Muscle of arm (tissue), 14 donors: ENCODE data around the gene PYHIN1. TPM values are rescaled to one million over a fixed set of nuclear protein-coding genes. Genes with fewer than 3 reads are reported as not detected.
A peak's percentile ranks its signal among the peaks of the same experiment; 100 is the strongest.

Experiments
- DNase-seq: peaks from one replicate; pipeline ENCODE4 v3.0.0-alpha.2; 2013
- long read RNA-seq, 11 donors: transcript quantifications; one replicate each; lab custom pipeline, GENCODE V29; 2026
- polyA plus RNA-seq, 12 donors: library from polyadenylated mRNA; unstranded; fragments of 120-200 nt; gene quantifications; one replicate each; pipeline ENCODE4 v1.2.1, GENCODE V29; 2013; ENCODE audit not compliant: insufficient read length in 12 of 12

PYHIN1 gene
- polyA plus RNA-seq, result 1 to 10 TPM in 1 of 12 donors, under 1 TPM in 8, not detected in 3; 0.16 to 1.5 (median 0.30) TPM
- long read RNA-seq, donor 1, result 0 reads
- long read RNA-seq, donor 2, result 0 reads
- long read RNA-seq, donor 3, result 0 reads
- long read RNA-seq, donor 4, result 0 reads
- long read RNA-seq, donor 5, result 0 reads
- long read RNA-seq, donor 6, result 0 reads
- long read RNA-seq, donor 7, result 0 reads
- long read RNA-seq, donor 8, result 0 reads
- long read RNA-seq, donor 9, result 0 reads
- long read RNA-seq, donor 10, result 0 reads
- long read RNA-seq, donor 11, result 0 reads

DNA sequence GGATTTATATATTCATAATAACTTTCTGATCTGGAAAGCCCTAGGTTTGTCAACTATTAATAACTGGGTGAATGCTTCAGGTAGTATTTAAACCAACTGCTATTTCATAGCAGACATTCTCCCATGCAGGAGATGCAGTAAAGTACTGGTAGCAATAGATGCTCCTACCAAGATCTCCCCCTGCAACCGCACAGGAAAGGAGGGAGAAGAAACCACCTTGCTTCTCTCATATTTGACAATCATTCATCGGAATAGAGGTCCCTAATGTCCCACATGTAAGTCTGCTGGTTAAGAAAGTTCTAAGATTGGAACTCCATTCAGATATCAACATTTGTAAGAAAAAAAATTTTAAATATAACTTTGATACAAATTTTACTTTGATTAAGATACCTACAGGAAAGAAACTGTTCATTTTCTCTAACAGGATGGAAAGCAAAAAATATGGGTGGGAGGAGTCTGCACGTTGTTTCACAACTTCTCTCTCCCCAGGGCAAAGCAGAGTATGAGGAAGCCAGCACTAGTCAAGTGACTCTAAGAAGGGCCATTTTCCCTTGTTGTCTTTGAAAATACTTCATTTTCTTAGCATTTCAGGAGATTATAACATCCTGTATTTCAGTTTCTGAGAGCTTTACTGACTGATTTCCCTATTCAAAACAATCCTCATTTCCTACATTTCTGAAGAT is at the start of gene PYHIN1:
Gene PYHIN1, plus strand, starts transcription at position 498 of the 683 bp plus-strand sequence. CDS start 5,359 bp downstream, outside the sequence.
- DNase-seq, result no peak

DNA sequence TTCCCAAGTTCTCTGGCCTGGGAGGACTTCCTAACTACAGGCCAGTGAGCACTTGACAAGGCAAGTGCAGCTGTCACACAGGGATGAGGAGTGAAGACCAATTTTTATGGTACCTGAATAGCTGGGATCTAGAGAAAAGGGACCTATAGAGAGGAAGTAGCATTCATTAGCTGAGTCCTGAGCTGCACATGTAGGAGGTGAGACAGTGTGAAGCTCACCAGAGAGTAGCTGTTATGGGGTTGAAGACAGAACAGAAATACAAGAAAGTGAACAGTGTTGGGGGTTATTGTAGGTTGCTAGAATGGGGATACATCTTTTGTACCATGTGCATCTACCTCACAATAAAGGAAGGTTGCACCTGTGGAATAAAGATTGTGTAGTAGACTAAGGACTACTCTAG is 37.7 kb upstream of the PYHIN1 start:
- DNase-seq, result no peak

DNA sequence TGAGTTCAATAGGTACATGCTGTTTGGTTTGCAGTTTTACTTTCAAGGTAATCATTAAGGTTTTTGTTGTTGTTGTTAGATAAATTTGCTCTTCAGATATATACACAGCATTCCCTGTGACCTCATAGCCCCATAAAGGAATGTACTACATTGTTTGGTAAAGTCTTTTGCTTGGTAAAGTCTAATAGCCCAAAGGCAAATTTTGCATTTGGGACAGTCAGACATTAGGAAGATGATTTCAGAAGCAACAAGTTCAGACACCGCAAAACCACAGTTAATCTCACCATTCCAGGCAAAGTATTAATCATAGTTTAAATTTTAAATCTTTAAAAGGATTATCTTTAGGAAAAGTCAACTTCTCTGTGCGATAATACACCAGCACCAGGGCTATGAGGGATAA is 32.6 kb upstream of the PYHIN1 start:
- DNase-seq, result no peak

DNA sequence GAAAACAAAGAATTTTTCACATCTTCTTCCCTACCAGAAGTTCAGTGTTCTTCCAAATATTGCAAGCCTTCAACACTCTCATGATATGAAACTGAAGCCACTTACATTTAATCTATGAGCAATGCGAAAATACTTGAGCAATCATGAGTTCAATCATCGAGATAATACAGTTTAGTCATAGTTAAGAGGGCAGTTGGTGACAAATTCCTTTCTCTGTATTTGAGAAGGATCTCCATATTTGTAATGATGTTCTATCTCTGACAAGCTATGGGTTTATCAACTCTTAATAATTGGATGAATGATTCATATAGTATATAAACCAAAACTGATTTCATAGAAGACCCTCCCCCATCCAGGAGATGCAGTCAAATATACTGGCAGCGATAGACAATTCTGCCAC is 29.7 kb upstream of the PYHIN1 start:
- no peak for DNase-seq

DNA sequence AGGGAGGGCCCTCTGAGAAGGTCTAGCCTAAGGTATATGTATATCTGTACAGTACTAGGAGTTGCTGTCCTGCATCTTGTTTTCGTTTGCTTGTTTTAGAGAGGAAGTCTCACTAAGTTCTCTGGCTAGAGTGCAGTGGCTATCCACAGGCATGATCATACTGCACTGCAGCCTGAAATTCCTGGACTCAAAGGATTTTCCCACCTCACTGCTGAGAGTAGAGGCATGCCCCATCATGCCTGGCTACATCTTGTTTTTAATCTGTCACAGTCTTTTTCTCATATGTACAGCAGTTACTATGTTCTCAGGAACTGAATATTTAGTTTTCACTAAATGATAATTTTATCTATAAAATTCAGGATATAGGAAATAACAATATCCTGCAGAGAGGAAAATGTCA is 15.3 kb upstream of the PYHIN1 start:
- no peak for DNase-seq

DNA sequence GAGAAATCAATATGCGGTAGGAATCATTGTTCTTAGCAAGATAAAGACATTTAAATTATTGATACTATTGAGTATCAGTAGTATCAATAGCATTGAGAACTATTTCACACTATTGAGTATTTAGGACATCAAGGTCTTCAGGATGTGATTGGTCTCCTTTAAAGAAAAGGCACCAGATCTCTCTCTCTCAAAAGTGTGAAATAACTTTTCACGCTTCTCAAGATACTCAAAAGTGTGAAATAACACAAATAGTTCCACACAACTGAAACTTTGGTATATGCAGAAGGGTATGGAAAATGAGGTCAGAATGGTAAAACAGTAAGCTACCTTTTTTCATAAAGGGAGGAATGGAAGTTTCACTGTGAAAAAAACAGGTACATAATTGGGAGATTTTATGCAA is 6.7 kb upstream of the PYHIN1 start:
- DNase-seq, result no peak

DNA sequence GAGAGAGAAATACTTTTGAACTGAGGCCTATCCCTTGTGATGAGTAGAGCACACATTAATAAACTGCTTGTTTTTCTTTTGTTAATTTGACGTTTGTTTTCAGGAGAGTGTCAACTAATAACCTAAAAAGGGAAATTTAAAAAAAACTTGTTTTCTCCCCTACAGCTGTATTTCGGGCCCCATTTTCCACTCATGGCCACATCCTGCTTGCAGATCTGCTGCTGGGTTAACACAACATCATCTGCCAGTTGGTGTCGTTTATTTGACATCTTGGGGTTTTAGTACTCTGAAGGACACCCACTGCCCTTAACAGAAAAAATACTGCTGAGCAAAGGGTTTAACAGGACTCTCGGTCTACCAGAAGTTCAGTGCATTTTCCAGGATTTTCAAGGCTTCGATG is 848 bp upstream of the PYHIN1 start:
- DNase-seq, result no peak

DNA sequence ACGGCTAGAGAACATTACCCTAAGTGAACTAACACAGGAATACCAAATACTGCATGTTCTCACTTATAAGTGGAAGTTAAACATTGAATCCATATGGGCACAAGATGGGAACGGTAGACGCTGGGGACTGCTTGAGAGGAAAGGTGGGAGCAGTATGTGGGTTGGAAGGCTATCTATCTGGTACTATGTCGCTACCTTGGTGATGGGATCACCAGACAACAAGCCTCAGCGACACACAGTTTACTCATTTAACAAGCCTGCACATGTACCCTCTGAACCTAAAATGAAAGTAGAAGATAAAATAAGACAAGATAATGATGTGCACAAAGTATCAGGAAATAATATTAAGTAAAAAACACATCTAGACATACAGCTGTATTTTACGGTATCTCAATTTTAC is 819 bp downstream of the PYHIN1 start:
- DNase-seq, result no peak

DNA sequence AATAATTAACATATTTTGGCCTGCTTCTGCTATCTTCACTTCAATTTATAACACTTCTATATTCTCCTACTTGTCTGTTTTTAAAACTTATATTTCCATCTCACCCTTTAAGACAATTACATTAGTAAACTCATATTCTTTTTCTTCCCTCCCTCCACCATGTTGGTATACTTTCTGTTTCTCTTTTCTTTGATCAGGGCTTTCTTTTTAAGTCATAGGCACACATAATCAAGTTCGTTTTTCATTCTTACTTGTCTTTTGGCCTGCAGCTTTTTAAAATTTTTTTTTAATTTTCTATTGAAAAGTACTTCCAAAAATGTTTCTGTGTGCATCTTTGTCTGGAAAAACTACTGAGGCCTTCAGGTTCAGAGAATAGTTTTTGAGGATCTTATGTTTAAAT is 2.3 kb downstream of the PYHIN1 start:
- DNase-seq, result no peak

DNA sequence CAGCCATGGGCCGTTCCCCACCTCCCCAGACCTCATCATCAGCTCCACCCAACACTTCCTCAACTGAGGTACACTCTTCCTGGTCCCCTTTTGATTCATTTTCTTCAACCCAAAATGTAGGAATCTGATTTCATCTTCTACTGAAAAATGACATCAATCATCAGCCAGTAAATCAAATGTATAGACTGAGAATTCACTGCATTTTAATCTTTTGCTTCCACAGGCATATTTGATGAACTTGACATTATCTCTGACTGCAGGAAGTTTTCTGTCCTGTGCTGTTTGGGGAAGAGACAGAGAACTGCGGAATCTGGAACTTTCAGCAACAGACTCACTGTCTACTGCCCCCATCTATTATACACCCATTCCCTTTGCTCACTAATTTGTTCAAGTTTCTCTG is 7.8 kb downstream of the PYHIN1 start:
- DNase-seq, result no peak

DNA sequence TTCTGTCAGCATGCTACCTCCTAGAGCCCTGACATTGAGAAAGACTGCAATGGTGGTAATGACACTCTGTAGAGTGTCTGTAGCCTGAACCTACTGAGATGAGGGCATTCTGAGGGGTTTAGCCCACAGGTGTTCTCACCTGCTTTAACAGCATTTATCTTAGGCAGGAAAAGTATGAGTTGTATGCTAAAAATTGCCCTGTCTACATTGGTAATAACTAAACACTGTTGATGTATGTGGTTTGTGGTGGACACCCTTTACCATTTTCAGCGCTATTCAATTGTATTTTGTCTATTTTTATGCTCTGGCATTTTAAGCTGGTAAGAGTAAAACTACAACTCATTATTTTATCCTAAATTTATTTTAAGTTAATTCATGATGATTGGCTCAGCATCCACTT is 10.0 kb downstream of the PYHIN1 start:
- no peak for DNase-seq

DNA sequence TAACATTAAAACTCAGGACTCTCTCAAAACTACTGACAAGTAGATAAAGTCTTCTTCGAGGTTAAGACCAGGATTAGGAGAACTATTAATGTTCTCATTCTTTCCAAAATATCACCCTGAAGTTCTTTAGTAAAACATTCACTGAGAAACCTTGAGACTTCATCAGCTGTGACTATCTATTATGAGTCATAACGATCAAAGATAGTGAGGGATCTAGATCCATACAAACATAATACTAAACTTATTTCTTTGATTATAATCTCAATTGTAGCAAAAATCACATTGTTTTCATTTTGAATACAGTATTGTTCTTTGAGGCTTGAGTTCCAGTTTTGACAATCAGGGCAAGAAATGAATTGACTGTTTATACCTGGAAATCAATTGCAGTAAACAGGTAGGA is 11.1 kb downstream of the PYHIN1 start:
- no peak for DNase-seq

DNA sequence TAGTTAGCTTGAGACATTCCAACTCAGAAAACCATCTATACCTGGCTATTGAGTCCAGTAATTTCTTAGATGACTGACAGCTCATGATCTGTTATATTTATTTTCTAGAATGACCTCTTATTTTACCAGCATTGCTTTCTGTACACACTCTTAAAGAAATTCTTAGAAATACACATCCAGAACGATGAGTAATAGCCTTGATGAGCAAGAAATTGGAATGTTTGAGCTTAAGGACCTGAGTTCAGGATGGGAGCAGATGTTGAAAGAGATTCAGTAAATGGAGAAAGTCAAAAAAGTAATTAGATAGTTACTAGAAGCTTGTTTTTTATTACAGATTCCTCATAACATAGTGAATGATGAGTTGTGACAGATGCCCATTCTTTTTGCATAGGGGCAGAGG is 11.7 kb downstream of the PYHIN1 start:
- DNase-seq, result no peak

DNA sequence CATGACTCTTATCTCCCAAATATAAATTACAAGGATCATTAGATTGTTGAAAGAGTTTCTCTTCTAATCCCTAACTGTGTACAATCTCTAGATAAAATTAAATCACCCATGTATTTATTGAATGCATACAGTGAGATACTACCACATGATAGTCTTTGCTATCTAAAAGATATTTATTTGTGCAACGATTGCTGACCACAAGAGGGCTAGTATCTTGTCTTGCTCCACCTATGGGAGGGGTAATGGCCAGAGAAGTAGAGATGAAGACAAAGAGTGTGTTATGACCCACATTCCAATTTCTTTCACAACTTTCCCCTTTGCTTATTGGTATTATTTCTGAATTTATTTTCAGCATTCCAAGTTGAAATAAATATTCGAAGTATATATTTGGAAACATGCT is 13.7 kb downstream of the PYHIN1 start:
- no peak for DNase-seq

DNA sequence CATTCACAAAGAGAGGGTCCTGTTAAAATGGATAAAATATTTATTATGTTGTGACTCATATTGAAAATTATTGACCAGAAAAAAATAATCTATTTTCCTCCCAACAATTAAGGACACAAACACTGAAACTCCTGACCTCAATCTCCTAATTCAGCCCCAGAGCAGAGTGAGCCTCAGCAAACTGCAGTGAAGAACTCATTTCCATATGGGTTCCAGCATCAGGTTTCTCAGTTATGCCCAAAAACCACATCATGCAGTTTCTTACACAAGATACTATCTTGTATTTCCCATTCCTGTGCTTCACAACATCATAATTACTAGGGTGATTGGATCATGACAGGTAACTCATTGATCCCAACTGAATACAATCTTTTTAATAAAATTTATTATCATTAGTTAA is 15.4 kb downstream of the PYHIN1 start:
- DNase-seq, result no peak

DNA sequence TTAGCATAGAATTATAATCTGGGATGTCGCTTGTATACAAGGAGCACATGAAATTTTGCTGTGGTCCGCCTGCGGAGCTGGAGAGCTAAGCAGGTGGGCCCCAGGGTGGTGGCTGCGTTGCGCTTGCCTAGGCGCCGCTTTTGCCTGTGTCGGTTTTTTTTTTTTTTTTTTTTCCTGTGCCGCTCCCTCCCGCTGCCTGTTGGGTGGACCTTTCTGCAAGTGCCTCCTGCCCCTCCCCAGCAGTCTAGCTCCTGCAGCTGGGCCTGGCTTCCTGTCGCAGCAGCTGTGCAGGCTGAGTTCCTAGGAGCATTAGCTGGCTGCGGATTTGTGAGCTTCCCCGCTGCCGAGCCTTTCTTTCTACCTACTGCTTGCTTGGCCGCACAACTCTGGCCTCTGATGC is 20.6 kb downstream of the PYHIN1 start:
- peak; percentile 4 for DNase-seq

DNA sequence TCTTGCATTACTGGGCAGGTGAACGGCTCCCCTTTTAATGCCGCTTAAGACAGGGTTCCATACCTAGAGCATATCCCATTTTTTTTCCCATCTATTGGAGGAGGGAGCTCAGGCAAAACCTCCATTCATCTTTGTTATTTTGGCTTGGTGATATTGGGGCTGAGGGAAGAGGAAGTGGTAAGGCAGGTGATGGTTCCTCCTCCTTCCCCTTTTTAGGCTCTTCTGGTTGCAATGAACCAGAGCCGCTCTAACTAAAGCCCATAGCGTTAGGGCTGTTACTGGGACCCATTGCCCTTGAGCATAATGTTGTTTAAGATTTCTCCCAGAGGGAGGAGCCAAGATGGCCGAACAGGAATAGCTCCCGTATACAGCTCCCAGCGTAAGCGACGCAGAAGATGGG is 21.1 kb downstream of the PYHIN1 start:
- DNase-seq, result no peak

DNA sequence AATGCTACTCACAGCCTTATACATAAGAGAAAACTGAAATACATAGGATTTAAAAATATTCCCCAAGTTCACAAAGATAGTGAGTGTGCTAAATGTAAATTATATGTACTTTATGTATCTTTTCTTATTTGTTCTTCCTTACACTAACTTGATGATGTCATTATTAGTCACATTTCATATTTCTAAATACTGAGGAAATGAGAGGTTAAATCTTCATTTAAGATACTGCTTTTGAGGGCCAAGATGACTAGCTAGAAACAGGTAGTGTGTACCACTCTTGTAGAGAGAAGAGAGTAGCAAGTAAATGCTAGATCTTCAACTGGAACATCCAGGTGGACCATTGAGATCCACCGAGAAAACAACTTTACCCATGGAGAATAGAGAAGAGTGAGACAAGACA is 29.8 kb downstream of the PYHIN1 start:
- no peak for DNase-seq

DNA sequence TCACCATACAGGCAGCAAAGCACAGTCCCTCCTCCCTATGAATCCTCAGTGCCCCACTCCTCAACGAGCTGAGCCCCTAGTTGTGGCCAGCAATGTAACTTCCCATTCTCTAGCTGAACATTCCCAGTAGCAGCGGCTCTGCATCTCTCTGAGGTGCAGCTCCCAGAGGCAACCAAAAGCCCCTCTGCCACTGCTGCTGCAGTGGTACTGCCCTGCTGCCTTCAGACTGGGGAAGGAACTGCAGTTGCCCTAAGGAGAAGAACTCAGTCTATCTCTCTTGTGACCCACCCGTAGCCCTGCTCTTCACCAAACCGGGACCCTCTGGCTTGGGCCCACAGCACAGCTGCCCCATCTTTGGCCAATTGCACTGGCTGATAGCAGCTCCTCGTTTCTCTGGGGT is 31.6 kb downstream of the PYHIN1 start:
- no peak for DNase-seq

DNA sequence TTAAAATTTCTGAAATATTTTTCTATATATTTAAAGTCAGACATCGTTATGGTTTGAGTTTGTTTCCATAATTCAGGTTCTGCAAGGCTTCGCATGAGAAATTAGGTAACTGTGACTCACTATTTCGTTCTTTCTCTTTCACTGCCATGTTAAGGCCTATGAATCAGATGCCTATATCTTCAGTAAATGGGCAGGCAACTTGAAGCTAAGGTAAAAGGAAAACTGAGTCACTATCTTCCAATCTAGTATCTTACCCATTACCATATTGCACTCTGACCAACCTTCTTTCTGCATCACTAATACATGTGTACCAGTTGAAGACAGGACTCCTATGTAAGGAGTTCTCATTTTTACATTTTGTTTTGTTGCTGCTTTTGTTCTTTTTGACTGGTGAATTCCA is 37.8 kb downstream of the PYHIN1 start:
- DNase-seq, result no peak

DNA sequence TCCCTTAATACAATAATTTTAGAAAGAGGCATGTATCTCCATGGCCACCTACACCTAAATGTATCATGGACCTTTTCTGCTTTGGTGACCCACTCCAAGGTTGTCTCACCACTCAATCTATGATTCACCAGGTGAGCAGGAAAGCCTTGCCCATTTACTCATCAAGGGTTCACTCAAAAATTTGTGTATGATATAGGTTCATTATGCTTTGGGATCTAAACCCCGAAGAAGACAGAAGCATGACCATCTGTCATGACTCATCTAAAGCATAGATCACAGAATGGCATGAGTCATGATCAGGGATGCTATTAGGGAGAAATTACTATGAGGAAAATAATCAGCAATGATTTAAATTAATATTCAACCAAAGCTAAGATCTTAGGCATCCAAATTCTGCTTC is 38.5 kb downstream of the PYHIN1 start:
- DNase-seq, result no peak

DNA sequence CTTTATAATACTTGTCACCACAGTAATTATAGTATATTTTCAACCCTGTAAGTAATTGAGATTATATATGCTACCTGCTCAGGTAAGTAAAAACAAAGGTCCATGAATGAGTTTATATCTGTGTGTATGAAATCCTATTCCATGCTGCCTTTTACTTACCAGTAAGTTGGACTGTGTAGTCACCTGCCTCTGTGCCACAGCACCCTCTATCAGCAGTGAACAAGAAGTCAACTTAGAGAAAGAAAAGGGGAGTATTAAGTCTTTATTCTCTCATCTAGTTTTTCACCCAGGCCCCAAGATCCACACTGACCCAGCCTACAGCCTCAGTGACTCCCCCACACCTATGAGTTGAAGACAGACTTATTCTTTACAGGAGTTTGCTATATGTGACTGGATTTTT is 41.5 kb downstream of the PYHIN1 start:
- DNase-seq, result no peak

DNA sequence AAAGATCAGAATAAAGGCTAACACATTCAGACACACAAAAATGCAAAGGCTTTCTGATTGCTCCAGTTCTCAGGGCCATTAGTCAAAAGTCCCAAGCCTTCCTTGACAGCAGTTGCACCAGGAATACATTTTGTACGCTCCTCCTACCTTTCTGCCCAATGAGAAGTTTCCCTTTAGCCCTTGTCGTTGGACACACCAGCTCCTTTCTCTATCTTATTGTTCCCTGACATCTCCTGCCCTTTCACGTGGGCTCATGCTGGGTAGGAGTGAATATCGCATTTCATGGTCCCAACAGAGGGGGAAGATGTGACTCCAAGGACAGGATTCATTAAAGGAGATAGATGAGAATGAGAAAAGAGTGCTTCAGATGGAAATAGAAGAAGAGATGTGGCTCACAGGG is 44.9 kb downstream of the PYHIN1 start:
- DNase-seq, result no peak

DNA sequence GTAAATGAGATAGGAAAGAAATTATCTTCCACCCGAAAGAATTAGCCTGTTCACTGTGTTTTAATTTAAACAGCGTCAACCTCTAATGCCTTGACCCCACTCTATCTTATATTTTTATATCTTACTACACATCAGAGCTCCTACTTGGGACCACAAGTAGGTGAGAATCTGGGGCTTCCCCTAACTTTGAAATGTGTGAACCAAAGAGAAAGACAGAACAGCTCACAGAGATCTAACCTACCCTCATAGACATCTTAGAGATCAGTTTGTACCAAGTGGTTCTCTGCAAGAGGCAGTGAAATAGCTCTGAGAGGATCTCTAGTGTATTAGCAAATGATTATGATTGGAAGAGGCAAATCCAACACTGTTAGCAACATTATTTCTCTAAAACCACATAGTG is 47.4 kb downstream of the PYHIN1 start:
- no peak for DNase-seq
